Left renal pelvis (tissue), 4 donors: ENCODE data around the gene KCNQ5. TPM values are rescaled to one million over a fixed set of nuclear protein-coding genes. Genes with fewer than 3 reads are reported as not detected.
"Not testable (repeated sequence)": the region's sequence is repeated elsewhere in the genome, so short reads cannot be mapped to it uniquely, and the experiment has no call there.

ENCODE experiments used
- DNase-seq, 4 donors: peaks; one replicate each; pipeline ENCODE4 v3.0.0-alpha.2; 2013; ENCODE audit warnings: low read depth in 4 of 4, low spot score in 3 of 4
- polyA plus RNA-seq, 4 donors: library from polyadenylated mRNA; unstranded; fragments of 120-200 nt; gene quantifications; one replicate each; pipeline ENCODE4 v1.2.1, GENCODE V29; 2013; ENCODE audit not compliant: insufficient read length in 4 of 4

Gene KCNQ5
- polyA plus RNA-seq, 4 donors = 0.14 to 0.79 (median 0.43) TPM

DNA sequence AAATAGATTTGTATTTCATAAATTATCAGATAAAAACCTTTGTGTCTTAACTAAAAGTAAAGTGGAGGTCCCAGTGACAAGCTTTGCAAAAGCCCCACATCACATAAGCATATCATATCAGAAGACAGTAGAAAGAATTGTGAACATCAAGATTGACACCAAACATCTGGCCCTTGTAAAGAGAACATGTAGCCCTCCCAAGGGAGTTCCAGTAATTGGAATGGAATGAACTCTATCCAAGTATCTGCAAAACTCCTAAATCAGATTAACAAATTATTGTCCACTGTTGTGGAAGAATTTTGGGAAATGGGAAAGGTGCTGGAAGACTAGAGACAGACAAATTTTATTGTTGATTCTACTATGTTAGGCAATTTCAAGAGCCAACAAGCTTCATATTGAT, 268.8 kb downstream of the KCNQ5 start:
- DNase-seq = no peak

DNA sequence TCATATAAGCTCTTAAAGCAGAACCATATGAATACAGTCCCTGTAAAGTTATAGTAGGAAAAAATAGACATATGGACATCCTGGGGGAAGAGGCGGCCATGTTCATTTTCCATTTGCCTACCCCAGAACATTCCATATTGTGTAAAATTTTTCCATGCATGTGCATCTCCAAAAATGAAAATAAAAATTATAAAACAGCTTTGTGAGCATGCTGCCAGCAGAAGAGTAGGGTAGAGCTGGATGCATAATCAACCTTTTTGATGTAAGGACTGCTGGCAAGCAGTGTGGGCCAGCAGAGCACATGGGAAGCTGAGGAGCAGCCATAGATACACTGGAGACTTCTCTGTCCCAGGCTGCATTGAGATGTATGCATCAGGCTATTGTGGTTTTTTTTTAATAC, 271.0 kb downstream of the KCNQ5 start:
- no peak for DNase-seq

DNA sequence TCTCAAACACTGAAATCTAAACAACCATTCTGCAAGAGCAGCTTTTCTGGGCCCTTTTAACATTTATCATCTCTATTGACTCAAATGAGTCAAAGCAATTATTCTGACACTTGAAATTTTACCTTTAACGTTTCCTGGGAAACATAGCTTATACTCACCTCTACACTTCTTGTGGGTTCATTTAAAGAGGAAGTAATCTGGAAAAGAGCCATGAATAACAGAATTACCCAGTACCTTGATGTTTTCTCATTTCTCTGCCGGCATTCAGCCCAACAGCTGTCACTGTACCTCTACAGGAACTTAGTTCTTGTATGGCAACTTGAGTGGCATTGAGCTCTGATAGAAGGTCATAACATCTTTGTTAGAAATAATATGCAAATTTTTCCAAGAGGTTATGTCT, 272.2 kb downstream of the KCNQ5 start:
- DNase-seq = no peak

DNA sequence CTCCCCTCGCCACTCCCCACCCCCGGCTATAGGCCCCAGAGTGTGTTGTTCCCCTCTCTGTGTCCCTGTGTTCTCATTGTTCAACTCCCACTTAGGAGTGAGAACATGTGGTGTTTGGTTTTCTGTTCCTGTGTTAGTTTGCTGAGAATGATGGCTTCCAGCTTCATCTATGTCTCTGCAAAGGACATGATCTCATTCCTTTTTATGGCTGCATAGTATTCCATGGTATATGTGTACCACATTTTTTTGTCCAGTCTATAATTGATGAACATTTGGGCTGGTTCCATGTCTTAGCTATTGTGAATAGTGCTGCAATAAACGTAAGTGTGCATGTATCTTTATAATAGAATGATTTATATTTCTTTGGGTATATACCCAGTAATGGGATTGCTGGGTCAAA, 276.4 kb downstream of the KCNQ5 start:
- not testable (repeated sequence) for DNase-seq

DNA sequence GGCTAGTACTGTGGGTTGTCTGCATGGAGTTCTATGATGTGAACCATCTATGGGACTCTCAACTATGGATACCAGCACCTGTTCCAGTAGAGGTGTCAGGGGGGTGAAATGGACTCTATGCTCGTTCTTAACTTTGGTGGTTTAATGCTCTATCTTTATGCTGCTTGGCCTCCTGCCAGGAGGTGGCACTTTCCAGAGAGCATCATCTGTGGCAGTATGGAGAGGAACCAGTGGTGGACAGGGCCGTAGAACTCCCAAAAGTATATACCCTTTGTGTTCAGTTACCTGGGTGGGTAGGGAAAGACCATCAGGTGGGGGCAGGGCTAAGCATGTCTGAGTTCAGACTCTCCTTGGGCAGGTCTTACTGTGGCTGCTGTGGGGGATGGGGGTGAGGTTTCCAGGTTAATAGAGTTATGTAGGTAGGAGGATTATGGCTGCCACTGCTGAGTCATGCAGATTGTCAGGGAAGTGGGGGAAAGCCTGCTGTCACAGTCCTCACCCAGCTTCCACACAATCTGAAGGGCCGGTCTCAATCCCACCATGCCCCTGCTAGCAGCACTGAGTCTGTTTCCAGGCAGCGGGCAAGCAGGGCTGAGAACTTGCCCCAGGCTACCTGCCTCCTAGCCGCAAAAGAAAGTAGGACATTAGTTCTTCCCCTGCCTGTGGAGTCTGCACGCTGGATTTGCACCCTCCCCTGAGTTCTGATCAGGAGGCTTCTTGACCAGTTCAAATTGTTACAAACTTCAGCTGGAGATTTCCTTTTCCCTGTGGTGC, 284.0 kb downstream of the KCNQ5 start:
- DNase-seq = no peak

DNA sequence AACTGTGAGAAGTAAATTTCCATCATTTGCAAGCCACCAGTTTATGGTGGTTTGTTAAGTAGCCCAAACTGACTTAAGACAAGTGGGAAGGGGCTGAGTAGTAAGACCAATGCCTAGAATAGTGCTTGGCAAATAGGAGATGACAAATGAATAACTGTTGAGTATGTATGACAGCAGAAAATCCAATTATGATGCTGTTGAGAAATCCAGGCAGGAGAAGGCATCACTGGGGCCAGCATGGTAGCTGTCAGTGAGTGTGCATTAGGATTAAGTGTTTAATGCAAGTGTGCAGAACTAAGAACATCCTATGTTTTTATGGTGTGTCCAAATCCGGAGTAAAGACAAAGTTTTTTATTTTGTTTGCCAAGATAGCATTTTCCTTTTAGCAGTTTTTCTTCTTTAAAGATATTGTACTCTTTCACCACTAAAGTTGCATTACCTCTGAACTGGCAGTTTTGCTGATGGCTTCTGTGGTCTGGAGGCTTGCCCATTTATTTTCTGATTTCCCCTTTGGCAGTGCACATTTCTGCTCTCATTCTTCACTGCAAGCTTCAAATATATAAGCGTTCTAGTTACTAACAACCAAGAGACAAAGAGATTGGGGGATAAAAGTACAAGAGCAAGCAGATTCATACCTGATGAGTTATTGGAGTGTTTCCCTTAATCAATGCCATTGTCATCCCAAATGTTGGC, 289.7 kb downstream of the KCNQ5 start:
- no peak for DNase-seq

DNA sequence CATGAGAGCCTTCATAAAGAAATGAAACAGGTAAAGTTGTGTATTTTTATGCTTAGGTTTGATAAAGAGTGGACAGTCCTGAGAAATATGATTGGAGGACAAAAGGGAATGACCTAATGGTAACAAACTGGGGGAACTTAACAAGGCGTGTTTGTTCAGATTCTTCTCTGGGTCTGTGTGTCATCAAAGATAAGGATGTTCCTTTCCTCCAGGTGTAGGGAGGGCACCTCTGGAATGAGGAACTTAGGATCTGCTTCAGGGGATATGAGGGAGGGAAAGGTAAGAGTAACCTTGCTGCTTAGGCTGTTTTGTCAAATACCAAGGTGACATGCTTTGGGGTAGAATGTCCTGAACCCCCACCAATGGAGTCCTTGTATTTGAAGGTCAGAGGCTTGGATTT, 291.9 kb downstream of the KCNQ5 start:
- no peak for DNase-seq

DNA sequence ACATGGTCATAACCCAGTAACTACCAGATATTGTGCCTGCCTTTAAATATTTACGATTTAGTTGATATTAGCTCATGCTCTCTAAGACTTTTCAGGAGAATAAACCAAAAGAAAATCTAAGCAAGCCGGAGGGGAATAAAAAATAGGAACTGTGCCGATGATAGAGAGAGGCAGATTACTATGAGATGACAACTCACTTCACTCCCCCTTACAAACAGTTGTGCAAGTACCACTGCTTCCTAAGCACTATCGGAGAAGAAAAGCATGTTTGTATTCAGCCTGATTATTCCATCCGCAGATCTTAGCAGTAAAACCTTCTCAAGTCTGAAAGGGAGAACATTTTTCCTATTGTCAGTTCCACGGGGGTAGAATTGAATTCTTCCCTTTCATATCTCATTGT, 294.4 kb downstream of the KCNQ5 start:
- no peak for DNase-seq

DNA sequence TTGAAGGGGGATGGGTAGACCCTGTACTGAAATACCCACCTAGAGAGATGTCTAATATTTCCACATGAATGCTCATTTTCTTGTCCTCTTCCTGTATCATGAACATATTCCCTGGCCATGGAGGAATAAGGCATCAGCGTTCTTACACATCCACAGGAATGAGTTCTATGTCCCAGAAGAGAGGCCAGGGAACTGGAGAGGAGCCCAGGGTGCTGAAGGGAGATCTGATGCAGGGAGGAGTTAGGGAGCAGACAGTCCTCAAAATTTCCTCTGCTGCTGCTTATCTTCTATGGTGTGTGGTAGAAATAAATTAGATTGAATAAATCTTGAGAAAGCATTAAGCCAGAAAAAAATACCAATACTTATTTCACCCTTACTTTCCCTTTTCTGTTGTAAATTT, 295.0 kb downstream of the KCNQ5 start:
- no peak for DNase-seq

DNA sequence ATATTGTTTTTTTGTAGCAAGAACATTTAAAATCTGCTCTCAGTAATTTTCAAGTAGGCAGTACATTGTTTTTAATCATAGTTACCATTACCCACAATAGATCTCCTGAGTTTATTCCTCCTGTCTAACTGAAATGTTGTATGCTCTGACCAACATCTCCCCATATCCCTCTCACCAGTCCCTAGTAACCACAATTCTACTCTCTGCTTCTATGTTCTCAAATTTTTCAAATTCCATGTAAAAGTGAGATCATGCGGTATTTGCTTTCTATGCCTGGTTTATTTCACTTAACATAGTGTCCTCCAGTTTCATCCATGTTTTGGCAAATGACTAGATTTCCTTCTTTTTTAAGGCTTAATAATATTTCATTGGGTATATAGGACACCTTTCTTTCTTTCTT, 300.5 kb downstream of the KCNQ5 start:
- DNase-seq = no peak

DNA sequence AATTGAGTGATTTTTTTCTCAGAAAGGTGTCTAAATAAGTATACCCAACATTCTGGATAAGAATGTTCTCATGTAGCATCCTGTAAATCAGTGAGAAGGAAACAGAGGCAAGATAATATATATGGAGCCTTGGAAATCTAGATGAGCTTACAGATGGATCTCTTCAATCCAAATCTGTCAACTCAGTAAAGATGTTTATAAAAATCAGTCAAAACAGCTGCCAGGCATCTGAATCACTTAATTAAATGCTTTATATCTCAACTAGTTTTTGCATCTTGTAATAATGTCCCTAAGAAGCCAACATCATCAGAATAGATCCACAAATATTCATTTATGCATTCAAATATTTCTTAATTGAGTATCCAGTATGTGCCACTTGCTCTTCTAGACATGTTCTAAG, 303.3 kb downstream of the KCNQ5 start:
- no peak for DNase-seq

DNA sequence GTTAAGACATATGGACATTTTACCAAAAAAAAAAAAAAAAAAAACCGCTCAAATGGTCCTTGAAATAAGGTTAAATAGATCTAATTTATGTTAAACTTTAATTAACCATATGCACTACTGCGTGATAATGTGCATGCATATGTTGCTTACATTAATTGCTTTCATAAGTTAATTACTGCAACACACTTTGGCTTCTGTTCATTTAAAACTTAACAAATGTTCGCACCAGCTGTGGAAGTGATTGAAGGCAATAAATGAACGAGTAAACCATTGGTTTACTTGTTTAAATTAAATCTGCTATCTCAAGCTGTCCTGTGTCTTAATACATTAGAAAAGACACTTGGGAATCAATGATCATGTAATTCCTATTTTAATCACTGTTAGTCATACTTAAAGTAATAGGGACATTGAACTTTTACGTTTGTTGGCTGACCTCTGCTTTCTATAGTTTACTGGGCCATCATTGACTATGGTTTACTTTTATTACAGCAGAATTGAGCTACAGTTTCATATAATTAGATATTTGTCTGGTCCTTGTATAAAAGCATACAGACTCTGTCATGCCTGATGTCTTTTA, 308.8 kb downstream of the KCNQ5 start:
- DNase-seq = no peak

DNA sequence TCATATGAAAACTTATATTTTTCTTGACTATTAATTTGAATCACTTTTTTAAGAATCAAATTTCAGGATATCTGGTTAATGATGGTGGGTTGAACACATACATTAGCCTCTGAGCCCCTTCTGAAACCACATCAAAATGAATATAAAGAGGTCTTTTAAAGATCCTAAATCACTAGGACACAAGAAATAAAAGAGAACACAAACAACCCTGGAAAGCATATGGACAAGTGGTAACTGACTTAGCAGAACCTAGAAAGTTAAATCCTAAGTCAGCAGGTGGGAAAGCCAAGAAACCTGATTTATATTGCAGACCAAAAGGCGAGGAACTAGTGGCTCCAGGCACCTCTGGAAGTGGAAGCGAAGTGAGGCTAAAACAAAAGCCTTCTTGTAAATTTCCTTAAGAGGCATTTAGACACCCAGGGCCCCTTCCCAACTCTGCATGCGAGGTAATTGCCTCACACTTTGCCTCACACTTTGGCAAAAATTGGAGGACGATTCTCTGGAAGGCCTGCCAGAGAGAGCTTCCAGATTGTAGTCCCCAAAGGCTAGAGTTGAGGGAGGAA, 309.5 kb downstream of the KCNQ5 start:
- DNase-seq = no peak

DNA sequence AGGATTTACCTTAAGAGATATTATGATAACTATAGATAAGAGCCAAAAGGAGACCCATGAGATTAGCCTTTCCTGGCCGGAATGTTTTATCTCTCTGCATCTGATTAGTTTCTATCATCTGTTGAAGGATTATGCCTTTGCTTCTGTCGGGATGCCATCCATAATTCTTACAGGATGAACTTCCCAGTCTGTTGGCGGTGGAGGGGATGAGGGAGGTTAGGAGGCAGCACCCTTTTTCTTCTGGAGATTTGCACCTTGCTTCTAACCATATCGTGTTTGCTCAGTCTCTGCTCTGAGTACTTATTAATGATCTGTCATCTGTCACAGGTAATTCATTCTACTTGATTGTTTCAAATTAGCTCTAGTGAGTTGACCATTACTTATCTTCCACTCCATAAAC, 311.4 kb downstream of the KCNQ5 start:
- no peak for DNase-seq

DNA sequence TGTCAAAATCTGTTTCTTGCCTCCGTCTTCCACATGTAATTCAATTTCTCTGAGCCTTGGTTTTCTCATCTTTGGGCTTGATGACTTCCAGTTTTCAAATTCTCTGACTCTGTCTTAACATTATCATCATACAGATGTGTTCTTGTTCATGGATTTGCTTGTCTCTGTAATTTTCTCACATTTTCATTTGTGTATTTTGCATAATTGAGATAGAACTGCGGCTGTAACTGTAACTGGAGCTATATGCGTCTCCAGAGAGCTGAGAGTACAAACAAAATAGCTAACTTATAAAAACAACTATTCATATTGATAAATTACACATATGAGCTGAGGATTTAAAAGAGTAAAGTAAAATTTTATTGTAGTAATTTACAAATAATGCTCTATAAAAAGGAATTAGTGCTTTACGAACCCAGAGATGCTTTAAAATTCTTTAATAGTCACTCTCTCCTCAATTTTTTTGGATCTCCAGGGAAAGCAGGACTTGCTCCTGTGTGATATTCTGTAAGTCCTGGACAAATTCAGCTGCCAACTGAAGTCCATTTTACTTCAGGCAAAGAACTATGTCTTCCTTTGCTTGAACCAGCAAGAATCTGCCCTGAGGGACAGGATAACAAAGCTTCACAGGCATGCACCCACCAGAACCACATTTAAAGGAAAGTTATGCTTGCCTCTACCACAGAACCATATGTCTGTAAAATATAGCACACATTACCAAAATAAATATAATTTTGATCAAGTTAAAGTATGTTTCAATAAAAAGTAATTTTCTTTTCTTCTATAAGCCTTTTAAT, 315.1 kb downstream of the KCNQ5 start:
- DNase-seq = no peak

DNA sequence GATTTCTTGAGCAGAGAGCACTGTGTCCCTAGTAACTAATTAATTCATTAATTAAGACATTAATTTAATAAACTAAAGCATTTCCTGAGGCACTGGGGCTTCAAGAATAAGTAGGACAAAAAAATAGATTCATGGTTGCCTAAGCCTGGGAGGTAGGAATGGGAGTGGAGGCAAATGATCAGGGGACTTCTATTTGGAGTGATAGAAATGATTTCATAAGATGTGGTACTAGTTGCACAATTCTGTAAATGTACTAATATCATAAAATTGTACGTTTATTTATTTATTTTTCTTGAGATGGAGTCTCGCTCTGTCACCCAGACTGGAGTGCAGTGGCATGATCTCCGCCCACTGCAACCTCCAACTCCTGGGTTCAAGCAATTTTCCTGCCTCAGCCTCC, 316.2 kb downstream of the KCNQ5 start:
- DNase-seq = no peak

DNA sequence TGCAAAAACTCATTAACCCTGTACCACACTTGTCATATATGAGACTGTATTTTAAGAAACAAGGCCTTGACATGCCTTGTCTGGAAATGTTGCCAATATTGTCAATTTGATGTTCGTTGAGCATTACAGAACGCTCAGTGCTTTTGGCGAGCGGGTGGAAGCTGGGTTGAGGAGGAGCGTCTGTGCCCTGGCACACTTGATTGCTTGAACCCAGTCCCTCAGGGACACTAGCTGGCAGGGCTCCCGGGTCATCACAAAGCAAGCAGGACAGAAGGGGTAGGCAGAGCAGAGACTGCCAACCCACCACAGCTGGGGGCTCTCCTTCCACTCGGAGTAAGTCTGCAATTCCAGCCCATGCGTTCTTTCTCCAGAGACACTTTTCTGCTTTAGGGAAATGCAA, 317.1 kb downstream of the KCNQ5 start:
- no peak for DNase-seq

DNA sequence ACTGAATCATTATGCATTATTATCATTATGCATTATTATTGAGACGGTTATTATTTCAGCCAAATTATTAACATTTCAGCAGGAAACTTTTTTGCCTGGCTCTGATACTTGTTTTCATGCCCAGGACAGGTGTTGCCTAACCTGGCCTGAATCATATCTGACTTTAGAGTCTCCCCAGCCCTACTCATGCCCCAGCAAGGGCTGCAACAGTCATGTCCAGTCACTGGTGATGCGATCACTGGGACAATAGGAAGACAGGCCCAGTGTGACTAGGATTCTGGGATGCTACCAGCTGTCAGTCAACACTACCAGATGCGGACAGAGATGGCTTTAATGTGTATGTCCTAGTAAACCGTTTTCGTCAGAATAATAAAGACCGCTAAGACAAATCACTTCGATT, 318.4 kb downstream of the KCNQ5 start:
- no peak for DNase-seq

DNA sequence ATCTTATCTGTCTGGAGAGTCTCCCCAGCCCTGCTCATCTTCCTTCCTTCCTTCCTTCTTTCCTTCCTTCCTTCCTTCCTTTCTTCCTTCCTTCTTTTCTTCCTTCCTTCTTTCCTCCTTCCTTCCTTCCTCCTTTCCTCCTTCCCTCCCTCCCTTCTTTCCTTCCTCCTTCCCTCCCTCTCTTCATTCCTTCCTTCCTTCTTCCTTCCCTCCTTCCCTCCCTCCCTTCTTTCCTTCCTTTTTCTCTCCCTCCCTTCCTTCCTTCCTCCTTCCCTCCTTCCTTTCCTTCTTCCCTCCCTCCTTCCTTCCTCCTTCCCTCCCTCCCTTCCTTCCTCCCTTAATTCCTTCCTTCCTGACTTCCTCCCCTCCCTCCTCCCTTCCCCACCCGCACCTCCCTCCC, 319.4 kb downstream of the KCNQ5 start:
- no peak for DNase-seq

DNA sequence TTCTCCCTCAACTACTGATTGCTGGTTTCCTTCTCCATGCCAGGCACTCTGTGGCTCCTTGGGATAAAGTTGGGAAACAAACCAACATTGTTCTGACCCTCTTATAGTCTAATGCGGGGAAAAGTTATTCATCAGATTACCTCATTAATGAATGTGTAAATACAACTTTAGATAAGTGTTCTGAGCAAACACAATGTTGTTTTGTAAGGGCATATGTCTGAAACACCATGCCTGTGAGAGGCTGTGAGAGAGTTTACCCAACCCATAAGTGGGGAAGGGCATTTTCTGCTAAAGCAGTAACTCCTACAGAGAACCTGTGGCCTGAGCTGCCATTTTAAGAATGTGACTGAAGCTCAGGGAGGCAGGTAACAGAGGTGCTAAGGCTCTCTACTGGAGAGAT, 319.9 kb downstream of the KCNQ5 start:
- no peak for DNase-seq

DNA sequence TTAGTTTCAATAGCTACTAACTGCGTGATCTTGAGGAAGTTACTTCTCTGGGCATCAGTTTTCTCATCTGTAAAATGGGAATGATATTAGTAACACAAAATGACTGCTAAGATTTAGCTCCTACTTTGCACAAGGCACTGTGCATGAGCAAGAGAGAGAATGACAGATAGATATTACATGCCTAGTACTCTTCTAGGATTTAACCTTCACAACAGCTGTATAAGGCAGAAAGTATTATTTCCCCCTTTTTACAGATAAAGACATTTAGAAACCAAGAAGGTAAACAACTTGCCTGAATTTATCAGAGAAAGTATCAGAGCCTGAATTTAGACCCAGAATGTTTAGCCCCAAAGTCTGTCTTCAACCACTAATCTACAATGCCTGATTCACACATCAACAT, 321.8 kb downstream of the KCNQ5 start:
- no peak for DNase-seq
